Stimulated activated CD4-positive, alpha-beta T cell treated with anti-CD3 and anti-CD28 coated beads, Interleukin-15, amount 100 ng/mL, for 1 hour (primary cell): ENCODE measurements around the gene INHBA.

Experiments used
- DNase-seq, 2 donors: peaks; one replicate each; pipeline ENCODE4 v3.0.0-alpha.2; 2020; ENCODE audit warnings: low read depth in 1 of 2, low spot score in 1 of 2

Gene INHBA

DNA sequence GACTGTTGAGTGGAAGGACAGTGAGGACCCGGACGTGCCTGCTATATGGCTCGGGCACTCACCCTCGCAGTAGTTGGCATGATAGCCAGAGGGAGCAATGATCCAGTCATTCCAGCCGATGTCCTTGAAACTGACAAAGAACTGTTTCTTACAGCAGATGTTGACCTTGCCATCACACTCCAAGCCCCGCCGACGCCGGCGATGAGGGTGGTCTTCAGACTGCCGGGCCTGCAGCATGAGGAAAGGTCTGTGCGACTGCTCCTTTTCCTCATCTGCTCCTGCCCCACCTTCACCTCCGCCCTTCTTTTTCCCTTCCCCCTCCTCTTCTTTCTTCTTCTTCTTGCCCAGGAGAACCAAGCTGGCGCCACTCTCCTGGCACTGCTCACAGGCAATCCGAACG, 13.1 kb downstream of the INHBA start:
- DNase-seq = no peak

DNA sequence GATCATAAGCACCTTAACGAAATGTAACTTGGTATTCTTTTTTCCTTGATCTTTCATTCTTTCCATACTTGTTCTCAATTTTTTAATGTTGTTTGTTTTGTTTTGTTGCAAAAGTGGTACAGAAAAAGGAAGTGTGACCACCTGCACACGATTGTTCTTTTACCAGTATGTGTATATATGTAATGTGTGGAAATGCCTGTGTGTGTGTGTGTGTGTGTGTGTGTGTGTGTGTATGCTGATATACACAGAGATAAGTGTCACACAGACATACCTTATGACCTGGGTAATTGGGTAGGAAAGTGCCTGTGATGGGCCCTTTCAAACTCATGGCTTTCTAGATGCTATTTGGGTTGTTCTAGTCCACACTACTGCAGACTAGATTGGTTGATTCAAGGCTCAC, 14.0 kb downstream of the INHBA start:
- no peak for DNase-seq

DNA sequence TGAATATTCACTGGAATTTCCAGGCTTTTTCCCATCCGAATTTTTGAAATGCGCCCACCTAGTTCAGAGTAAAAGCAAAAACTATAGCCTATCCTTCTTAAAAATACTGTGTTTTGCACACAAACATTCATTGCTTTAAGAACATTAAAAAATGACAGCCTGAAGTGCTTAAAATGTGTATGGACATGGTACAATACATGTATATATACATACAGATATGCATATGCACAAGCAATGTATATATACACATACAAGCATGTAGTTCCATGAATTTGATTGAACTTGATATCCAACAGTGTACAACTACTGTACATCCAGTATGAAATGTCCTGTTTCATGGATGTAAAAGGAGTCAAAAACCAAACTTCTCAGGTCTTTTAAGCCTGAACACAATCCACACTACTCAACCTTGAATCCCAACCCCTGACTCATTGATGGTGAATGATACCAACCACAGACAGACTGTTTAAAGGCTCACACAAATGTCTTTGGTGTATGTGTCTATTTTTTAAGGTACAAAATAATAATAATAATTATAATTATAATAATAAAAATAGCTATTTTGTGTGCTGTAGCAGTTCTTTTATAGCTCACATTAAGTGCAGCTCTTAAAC, 14.8 kb downstream of the INHBA start:
- DNase-seq = no peak

DNA sequence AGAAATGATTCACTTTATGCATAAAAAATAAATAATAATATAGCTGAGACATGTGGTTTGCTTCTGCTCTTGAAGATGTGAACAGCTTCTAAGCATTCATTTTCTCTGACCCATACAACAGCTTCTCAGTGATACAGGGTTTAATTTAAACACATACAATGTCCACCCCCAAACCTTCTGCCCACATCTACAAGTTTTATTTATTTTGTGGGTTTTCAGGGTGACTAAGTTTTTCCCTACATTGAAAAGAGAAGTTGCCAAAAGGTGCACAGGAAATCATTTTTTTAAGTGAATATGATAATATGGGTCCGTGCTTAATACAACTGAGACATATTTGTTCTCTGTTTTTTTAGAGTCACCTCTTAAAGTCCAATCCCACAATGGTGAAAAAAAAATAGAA, 17.2 kb downstream of the INHBA start:
- DNase-seq = no peak

DNA sequence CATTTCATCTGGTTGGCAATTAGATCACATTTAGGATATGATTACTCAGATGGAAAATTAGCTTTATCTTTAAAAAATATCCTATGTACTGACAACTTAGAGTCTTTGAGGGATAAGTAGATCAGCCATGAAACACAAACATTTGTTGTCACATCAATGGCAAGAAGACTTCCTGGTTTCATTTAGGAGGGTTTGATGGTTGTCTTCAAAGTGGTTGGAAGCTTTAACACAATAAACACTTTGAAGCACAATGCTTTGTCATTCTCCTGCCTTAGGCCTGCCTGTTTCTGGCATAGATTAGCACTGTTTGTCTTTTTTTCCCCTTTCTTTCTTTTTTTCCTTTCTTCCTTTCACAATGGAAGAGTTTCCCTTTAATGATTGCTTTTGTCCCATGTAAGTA, 20.5 kb downstream of the INHBA start:
- DNase-seq = no peak

DNA sequence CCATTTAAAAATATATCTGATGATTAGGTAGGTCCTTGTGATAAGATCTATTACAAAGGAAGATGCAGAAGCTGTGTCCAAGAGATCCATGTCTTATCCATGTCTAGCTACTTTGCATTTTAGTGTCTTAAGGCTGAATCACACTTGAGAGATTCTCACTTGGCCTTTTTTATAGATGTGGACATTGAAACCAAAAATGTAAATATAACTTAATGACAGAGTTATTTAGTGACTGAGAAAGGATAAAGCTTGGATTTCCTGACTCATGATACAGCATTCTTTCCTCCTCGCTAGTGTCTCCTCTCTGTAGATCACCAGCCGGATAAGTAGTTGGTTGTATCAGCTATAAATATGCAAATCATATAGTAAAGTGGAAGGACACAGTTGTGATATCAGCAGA, 23.3 kb downstream of the INHBA start:
- DNase-seq = no peak

DNA sequence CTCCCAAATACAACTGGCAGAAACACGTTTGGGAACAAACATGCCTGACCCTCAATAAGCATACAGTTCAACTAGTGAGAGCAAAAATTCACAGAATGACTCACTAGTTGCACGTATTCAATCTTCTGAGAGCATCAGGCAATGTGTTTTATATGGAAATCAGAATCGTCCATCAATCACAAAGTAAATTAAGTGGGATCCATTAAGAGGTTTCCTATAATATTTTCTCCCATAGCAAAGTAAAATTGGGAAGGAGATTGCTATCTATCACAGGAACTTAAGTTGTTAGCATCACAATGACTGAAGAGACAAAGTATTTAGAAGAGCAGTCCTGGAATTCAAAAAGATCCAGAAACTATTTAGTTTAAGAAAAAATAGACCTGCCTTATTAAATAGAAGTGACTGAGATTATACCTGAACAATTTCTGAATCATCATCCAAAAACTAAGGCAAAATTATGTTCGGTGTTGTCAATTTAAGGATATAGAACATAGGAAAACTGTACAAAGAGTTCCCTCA, 28.3 kb downstream of the INHBA start:
- no peak for DNase-seq

DNA sequence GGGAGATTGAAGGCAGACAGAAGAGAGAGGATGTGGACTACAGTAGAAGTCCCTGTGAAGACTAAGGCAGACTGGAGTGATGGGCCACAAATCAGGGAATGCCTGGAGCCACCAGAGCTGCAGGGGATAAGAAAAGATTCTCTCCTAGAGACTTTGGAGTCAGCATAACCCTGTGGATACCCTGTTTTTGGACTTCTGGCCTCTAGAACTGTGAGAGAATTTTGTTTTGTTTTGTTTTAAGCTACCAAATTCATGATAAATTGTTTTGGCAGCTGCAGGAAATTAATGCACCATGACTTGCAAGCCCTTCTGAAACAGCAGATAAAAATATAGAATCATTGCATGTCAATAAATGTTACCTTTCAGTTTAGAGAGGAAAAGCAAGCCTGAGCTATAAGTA, 41.3 kb downstream of the INHBA start:
- DNase-seq = no peak

DNA sequence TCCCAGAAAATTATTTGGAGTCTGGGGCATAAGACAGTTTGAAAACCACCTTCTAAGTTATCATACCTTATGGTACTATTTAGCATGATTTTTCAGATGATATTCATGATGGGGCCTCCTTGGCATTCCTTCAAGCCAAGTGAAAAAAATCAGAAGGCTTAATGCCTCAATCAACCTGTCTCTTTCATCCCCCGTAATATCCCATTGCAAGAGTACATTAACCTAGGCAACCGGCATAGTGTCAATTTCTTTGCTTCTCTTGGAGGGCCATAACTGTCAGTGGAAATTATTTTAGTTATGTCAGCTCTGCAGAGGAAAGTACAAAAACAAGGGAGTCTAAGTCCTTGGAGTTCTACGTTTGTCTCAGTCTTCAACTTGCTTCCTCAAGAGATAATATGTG, 43.4 kb downstream of the INHBA start:
- no peak for DNase-seq

DNA sequence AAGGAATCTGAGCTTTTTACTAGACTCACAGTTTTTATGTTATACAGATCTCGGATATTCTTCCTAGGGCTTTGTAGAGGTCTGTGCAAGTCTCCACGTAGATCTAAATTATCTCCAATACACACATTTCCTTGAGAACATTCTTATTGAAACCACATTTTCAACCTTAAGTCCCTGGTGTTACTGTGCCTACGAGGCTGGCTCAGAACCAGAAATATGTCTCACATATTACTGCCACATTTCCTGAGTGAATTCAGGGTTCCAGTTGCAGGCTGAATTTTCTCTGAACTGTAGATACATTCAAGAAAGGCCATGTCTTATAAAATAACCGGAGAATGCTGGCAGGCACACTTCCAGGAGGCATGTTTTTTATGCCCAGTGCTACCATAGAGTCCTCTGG, 46.5 kb downstream of the INHBA start:
- no peak for DNase-seq

DNA sequence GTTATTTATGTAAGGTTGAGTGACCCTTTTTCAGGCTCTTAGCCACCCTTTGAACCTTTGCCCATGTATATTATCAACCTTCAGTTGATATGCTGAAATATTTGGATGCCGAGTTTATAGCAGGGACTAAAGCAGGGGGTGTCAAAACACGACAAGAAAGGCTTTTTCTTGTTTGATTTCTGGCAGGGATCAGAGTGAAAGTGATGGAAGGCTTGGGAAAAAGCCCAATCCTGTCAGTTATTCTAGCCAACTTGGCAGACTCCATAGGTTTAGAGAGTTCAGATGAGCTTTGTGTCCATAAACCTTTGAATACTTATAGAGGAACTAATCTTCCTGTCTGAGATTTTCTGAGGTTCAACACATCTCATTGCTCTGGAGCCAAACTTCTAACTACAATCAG, 47.5 kb downstream of the INHBA start:
- DNase-seq = no peak

DNA sequence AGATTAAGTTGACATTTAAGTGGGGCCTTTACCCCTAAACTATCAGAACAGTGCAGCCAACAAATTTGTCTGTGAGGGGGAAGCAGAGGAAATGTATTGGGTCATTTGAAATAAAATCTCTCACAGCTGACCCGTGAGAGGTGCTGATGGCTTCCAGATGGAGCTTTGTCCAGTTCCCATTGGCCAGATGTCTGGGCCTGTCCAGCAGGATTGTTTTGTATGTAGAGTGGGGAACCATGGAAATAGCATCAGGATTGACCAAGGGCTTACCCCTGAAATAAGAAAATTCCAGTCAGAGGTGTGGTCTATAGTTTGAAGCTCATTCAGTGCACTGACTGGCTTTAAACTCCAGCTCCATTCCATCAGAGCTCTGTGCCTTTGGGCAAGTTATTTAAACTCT, 50.6 kb downstream of the INHBA start:
- DNase-seq = no peak

DNA sequence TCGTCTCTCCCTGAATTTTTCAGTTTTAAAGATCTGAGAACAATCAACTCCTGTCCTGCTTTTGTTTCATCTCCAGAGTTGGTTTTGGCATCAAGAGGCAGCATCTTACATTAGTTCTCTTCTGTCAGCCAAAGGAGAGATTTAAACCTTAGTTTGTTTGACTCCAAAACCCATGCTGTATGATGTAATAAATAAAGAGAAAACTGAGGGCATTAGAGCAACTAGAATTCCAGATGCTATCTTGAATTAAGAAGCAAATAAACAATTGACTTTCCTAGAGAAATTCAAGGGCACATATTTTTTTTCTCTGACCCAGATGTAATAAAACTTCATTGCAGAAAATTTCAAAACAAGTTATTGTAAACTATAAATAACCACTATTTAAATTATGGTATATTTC, 54.4 kb downstream of the INHBA start:
- no peak for DNase-seq

DNA sequence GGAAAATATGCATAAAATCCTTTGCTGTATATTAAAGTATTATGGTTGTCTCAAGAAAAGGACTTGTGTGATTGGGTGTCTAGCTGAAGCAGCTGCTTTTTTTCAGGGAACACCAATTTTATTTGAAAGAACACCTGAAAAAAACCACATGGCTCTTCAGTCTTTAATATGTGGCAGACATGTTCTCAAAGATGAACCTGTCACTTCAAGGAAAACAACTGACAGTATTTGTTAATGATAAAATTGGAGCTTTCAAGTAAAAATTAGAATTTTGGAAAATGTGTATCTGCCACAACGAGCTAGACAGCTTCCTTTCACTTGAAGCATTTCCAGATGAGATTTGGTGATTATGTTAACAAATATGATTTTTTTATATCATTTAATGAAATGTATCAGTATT, 59.3 kb downstream of the INHBA start:
- no peak for DNase-seq

DNA sequence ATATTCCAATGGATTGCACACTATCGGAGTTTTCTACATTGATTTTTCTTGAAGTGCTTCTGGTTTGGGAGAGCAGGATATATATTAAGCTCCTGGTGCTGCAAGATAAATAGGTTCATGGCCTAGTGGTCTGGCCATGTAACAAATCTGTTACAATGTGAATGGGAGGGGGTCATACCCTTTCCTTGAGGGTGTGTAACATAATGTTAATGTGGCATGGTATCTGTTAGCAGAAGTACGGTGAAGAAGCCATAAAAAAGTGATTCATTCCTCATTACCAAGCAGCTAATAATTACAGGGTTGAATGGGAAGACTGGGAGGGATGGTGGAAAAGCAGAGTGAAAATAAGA, 61.2 kb downstream of the INHBA start:
- DNase-seq = no peak

DNA sequence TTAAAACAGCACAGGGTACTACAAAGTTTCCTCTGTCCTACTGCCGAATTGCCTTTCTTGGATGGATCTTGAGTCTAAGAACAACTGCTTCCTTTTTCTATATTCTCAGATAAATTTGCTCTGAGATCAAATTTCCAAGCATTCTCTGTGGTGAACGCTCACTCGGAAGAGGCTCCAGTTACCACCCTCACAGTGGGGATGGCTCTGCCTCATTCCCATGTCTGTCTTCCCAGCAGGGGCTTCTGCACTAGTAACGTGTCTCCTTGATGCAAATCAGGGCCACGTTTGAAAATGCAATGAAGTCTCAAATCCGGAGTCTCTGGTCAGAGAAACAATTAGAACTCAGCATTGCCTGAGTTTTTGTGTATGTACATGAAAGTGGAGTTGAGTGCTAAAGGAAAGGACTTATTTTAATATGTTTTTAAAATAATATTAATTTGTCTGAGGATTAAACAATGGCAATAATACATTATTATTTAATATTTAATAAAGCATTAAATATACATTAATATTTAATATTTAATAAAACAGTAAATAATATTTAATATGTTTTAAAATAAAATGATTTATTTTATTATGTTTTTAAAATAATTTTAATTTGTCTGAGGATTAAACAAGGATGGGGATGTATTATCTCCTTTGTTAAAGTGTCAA, 61.8 kb downstream of the INHBA start:
- DNase-seq = no peak

DNA sequence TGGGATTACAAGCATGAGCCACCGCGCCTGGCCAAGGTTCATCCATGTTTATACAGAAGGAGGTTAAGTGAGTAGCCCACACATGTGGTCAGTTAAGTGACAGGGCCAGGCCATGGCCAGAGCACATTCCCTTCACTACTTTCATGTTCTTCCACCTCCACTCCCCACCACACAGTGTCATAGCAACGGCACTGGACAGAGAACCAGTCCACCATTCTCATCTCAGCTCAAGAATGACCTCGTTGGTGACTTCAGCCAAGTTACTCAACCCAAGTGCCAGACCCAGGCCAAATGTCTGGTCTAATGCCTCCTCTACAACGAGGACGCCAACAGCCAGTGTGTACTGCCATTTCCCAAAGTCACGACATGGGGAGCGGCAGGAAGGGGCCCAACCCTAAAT, 62.4 kb downstream of the INHBA start:
- DNase-seq = no peak

DNA sequence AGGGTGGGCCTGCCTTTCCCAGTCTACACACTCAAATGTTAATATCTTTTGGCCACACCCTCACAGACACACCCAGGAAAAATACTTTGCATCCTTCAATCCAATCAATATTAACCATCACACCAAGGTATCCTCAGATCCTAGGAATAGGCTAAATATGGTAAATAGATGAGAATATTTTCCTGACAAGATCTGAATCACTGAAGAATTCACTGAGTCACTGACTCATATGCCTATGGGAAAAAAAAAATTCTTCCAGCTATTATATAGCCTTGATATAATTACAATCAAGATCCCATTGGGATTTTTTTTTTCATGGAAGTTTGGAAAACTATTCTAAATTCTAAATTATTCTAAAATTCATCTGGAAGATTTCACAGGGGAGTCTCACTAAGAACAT, 65.8 kb downstream of the INHBA start:
- no peak for DNase-seq
